ENCODE measurements around the gene SYP.
"Not testable (repeated sequence)": the region's sequence is repeated elsewhere in the genome, so short reads cannot be mapped to it uniquely, and the experiment has no call there.

The SYP gene

DNA sequence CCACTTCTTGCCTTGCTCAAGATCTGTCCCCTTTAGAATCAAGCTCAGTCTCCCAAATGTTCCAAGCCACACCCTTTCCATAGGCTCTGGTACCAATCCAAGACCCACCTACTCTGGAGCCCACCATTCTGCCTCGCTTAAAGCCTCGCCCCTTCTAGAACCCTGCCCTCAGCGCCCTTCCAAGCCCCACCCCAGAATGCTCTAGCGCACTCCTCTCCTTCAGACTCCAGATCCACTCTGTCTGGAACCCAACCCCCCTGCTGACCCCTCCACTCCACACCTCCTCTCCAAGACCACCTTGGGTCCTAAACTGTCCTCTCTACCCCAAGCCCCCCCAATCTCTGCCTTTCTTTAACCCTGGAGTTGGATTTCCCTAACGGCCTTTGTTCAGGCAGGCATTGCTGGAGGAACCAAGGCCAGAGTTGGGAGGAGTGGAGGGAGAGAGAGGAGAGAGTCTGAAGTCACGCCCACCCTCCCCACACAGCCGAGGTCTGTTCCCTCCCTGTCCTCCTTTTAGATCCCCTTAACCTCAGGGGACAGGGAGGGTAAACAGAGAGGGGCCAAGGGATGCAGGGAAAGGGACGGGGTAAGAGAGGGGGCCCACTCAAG, 11.4 kb downstream of the SYP start:
- DNase-seq, result no peak

DNA sequence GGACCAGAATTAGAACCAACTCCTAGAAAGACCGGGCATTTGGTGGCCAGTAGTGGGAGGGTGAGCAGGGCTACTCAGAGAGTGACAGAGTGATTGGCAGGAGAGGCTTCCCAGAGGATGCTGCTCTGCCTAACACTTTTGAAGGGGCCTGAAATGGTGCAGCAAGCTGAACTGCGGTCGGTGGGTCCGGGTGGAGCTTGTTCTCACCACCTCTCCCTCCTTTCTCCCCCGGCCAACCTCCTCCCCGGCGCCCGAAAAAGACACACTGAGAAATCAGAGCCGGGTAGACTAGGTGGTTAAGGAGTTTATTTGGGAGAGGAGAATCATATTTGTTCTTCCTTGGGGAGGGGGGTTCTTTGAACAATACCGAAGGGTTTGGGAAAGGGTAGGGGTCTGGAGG, 12.5 kb downstream of the SYP start:
- DNase-seq, result no peak

DNA sequence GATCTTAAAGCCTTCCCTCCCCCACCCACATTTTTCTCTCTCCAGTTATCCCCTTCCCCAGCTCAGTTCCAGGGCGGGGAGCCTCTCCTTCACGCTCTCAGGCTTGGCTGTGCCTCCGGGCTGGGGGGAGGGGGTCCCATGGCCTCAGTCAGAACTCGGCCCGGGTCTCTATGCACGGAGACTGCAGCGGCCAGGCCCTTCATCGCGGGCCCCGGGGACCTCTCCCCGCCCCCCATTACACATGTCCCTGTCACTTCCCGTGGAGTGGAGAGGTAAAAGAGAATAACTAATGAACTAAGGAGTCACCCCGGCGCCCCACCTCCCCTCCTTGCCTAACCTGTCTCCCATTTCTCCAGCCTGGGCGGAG, 13.0 kb downstream of the SYP start:
- no peak for DNase-seq

DNA sequence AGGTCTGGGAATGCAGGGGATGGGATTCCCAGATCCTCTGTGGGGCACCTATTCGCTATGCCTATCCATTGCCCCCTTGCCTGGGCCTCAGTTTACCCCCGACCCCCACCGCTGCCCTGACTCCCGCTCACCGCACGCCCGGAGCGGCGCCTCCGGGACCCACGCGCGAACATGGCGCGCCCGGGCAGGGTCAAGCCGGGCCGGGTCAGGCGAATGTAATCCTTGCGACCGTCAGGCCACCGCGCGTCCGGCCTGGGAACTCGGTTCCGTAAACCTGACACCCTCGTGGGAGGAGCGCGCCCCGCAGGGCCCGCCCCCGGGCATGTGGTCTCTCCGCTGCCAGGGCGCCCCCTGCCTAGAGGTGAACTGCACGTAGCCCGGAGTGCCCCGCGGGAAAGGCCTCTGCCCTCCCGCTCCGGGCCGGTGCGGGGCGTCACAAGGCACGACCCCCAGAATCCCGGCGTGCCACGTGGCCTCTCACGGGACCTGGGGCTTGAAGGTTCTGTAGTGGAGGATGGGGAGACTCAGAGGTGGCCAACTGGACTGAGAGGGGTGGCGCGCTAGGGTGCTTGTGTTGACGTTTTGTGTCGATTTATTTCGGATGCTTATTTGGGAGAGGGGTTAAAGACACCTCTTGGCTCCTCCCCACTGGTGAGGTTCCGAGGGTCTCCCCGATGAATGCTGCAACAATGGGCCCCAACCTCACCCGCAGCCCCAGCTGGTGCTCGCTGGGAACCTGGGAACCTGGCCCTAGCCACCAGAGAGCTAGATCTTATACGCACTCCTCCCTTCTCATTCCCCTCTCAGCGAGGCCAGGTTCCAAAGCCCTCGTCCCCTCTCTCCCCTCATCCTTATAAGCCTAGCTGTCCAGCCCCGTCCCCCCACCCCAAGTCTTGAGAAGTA, 13.6 kb downstream of the SYP start, which contains the start of gene PRICKLE3:
Gene PRICKLE3, minus strand, starts transcription at position 249 of the 903 bp plus-strand sequence. Its CDS starts 76 bp downstream, at position 173.
- DNase-seq, result peak in 1 of 2 donors; percentile 42

DNA sequence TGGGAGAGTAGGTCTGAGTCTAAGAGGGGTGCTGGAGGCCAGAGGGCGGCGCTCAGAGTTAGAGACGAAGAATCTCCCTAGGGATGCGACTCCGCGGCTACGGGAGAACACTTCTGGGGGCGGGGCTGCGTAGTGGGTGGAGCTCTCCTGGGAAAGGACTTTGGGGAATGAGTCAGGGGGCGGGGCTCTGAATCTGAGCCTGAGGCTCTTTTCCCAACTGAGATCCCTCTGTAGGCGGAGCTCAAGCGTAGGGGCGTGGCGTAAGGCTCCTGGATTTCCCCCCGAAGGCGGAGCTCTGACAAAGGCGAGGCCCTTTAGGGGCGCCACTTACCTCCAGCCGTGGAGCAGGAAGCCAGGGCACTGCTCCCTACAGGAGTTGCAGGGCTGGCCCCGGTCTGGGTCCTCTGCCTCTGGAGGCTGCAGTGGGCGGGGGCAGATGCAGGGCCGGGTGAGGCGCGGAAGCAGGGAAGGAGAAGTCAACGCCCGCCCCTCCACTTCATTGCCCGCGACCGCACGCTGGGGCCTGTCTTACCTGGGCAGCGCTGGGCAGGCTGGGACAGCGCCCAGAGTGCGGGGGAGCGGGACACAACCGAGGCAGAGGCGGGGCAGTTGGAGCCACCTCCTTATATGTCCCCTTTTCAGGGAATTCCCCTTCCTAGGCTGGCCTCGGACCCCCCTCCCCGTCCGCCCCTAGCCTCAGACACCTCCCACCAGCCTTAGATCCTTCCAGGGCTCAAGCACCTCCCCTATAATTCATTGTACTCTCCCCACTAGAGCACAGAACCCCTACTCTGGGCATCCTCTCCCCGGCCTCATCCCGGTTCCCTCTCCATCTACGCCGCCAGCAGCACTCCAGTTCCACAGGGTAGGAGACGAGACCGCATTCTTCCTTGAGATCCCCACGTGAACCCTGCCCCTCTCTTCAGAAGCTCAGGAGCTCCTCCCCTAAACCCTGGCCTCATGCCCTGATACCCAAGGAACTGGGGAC, 15.4 kb downstream of the SYP start:
- DNase-seq, result no peak

DNA sequence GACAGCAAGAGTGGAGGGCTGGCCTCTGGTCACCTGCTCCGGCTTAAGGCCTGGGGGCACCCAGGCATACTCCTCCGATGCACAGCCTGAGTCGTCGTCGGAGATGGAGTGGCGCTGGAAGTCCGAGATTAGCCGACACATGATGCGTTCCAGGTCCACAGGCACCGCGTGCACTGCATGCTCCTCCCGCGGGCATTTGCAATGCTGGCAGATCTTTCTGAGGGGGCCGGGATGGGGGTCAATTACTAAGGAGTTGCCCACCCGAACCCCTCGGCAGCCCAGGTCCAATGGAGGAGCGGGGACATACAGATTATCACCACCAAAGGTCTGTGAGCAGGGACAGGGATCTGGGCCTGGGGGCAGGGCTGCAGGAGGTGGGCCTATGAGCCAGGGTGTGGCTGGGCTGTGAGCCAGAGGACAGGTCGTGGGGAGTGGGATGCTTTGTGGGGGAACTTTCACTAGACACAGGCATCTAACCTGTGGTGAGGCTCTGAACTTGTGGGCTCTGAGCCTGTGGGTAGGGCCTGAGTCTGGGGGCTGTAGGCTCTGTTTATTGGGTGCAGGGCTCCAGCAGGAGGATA, 16.2 kb downstream of the SYP start:
- no peak for DNase-seq

DNA sequence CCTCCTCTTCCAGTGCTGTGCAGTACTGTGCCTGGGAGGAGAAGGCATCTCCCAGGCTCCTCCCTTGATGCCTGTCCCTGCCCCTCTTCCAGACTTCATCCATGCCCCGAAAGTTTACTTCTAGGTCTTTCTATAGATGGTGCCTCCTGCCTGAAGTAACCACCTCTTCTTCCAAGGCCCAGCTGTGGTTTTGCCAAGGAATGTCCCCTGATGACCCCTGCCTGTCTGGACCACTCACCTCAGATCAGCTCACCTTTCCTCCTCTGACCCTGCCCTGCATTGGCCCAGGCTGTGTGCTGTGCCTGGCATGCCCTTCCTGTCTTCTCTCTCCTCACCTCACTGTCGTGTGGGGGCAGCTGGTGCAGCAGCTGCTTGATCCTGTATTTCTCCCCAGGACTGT, 20.6 kb downstream of the SYP start:
- DNase-seq, result no peak

DNA sequence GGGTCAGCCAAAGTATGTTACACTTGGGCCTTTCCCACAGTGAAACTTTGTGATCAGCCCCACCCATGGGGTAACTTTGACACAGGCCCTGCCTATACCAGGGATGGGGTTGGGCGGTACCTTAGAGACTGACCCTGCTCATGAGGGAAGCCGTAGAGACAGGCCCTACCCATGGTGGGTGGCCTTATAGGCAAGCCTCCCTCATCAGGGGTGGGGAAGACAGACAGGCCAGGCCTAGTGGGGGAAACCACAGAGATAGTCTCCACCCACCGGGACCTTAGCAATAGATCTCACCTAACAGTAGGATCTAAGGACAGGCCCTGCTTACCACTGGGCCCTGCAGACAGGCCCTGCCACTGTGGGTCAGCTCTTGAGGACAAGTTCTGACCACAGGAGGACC, 21.5 kb downstream of the SYP start:
- DNase-seq, result no peak

DNA sequence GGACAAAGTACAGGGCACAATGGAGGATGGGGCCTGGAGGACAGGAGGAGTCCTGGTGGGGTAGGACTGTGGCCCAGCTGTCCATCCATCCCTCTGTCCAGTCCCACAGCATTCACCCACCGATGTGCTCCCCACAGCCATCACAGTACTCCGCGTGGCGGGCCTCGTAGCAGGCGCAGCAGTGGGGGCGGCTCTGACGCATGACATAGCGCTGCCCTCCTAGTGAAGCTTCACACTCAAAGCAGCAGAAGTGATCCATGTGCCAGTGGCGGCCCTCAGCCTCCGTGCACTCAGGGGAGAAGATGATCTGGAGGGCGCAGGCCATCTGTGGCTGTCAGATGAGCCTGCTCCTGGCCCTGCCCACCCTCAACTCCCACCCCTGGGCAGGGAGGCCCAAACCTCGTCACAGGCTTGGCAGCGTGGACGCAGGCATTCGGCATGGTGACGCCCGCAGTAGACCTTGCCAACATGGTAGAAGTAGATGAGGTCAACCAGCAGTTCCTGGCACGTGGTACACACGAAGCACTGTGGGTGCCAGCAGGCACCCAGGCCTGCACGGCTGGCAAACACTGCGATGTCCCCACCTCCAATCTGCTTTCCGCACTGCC, 22.0 kb downstream of the SYP start:
- DNase-seq, result no peak

DNA sequence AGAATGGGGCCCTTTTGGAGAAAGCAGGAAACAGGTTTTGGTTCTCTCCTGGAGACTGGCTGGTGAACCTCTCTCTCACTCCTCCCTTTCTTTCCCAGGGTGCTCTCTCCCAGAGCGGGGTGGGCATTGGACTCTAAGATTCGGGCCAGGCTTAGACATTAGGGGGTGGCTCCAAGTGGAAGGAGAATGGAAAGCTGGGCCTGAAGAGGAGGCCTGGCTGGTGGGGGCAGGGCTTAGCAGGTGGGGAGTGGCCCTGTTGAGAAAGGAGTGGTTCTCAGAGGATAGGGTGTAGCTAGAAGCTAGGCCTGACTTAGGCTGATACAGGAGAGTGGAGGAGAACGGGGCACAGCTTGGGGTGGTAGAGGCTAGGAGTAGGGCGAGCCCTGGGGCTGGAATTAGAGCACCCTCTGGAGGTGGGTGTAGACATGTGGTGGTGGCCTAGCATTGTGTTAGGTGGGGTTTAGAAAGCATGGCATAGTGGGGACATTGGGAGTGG, 22.6 kb downstream of the SYP start:
- no peak for DNase-seq

DNA sequence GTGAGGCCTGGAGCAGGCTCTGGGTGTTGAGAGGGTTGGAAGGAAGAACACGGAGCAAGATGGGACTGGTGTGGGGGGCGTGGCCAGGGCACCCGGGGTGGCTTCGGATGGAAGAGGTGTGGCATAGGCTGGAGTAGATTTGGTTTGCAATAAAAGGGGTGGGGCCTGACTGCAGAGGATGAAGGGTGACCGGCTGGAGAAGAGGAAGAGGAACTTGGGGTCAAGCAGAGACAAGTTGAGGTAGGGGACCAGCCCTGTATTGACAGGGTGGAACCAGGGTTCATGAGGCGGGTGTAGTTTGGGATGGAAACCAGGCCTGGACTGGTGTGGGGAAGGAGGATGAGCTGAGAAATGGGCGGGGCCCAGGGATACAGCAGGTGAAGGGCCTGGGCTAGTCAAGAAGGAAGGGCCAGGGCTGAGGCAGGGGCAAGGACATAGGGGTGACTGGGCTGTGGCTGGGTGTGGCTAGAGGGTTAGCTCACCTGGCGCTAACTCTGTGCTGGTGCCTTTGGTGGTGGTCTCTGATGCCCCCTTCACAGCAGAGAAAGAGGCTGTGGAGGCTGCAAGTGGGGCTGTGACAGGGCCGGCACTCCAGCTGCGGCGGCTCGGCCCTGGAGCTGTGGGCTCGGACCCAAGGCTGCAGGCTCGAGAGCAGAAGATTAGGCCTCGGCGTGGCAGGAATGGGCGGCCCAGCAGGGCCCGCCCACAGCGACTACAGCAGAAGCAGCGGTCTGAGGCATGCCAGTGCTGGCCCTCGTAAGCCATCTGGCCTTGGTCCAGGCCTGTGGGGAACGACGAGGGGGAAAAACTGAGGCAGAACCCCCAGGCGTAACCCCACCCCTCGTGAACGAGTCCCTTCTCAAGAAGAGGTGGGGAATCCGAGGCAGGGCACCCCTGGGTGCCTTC, 23.3 kb downstream of the SYP start:
- no peak for DNase-seq

DNA sequence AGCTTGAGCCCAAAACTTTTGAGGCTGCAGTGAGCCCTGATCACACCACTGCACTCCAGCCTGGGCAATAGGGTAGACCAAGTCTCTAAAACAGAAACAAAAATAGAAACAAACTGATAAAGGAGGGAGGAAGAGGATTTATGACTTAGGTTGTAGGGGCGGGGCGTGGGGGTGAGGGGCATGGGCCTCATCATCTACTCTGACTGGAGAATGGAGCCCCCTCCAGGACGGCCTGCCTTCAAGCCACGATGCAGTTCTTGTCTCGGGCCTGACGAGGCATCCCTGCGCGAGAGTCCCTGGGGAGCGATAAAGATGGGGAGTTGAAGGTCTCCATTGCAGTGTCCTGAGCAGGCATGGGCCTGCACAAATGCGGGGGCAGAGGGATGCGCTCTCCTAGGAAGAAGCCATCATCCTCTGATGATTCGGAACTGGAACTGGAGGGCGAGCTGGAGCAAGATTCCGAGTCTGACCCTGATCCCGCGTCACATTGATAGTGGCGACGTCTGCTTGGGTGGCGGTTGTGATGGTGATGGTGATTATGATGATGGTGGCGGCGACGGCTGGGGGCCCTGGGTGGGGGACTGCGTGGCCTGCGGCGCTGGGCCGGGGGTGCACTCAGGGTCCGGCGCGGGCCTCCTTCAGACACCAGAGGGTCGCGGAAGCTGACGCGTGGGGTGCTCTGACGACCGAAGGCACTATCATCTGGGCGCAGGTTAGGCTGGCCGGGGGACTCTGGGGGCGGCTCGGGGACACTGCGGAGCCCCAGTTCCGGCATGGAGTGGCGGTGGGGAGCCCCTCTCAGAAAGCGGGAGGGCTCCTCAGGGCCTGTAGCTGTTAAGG, 24.3 kb downstream of the SYP start:
- no peak for DNase-seq

DNA sequence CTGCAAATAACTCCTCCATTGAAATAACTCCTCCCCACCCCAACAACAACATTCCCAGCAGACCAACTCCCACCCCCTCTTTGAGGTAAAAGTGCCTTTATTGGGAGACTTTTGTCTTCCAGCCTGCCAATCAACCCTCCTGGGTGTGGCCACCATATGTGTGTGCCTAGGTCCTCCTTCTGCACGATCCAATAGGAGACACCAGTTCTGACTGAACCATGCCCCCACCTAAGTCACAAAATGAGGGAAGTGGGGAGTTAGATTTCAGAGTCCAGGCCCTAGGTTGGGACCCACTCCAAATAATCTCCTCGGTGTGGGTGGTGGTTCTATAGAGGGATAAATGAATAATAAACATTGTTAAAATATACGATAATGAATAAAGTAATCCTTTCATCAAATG, 25.3 kb downstream of the SYP start:
- no peak for DNase-seq

DNA sequence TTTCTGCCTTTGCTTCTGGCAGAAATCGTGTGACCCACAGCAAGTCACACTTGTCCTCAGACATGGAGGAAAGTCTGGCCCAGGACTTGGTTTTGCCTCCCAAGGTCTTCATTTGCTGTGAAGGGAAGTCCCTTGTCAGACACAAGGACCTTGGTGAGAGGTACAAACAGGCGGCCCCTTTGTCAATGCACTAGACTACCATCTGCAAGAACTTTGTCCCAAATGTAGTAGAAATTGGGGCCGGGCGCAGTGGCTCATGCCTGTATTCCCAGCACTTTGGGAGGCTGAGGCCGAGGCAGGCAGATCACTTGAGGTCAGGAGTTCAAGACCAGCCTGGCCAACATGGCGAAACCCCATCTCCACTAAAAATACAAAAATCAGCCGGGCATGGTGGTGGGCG, 26.4 kb downstream of the SYP start:
- not testable (repeated sequence) for DNase-seq

DNA sequence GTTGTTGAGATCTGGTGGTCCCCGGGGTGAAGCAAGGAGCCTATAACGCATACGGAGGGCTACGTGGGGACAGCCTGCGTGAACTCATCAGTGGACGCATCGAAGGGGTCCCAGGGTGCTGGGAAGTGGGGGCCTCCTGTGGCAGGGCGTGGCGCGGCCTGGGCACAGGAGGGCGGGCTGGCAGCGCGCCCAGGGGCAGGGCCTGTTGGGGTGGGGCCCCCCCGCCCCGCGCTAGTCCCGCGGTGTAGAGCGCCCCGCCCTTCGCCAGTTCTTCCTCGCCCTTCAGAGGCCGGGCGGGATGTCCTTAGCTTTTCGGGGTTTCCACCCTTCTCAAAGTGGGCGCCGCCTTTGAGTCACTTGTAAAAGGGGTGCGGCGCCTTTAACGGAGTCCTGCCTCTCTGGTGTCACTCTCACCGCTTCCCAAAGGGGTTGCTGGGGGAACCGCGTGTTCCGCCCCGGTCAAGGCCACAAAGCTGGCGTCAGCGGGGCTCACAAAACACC, 27.7 kb downstream of the SYP start:
- no peak for DNase-seq

DNA sequence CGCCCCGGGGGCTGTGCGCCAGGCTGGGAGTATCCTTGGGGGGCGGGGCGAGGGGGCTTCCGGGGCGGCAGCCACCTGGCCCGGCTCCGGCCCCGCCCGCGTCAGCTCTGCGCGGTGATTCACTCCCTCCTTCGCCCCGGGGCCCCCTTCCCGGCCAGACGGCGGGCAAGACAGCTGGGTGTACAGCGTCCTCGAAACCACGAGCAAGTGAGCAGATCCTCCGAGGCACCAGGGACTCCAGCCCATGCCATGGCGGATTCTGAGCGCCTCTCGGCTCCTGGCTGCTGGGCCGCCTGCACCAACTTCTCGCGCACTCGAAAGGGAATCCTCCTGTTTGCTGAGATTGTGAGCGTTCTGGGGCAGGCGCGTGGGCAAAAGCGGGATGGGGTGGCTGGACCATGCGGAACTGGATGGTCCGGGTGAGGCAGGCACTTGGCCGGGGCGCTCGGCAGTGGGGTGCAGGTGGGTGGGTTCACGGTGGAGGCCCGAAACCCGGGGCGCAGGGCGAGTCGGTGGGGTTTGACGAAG, 28.2 kb downstream of the SYP start, which contains the start of gene PLP2:
Gene PLP2, plus strand, starts transcription at position 147 of the 528 bp plus-strand sequence. Its CDS starts 103 bp downstream, at position 250.
- no peak for DNase-seq

DNA sequence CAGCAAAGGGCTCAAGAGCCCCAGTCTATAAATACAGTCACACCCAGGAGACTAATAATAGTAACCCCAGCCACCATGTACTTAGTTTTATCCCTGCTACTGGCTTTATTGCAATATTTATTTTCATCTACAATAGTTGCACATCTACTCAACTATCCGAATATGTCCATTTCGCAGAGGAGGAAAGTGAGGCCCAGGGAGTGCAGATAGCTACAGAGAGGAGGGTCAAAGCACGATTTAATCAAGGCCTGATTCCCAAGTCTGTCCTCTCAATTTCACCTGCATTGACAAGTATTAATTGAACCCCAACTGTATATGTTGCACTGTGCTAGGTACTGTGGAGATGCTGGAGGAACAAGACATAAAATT, 32.3 kb downstream of the SYP start:
- no peak for DNase-seq

DNA sequence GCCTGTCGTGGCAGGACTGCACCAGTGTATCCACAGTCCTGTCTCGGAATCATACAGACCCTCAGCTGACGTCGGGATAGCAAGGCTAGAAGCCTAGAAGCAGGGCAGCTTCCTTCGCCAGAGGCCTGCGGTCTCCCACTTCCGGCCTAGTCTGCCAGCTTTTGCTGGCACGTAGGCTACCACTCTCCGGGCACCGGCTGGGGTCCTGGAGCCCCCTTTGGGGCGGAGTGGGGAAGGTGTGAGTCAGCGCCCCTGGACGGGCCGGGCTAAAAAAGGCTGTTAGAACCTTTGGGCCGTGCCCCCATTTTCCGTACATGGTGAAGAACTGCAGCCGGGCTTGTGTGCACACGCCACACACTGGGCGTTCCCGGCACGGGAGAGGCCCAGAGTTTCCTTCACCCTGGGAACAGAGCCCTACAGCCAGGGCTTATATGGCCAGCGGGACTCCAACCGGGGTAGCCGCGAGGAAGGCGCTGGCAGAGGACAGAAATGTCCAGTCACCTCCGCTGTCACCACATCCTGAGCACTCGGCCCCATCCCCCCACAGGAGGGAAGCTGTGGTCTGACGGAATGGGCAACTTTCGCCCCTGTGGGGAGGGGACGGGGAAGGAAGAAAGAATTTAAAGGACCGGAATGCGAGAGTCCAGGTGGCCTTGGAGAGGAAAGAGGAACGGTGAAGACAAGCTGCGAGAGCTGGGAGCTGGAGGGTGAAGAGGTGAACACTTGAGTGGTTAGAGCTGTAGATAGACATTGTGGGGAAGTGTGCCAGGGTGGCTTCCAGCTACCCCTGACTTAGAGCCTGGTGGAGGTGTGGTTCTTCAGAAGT, 32.9 kb downstream of the SYP start:
- peak in 1 of 2 donors; percentile 16 for DNase-seq

All from hippocampal formation (tissue), 2 donors.